SH-SY5Y (cell line): ENCODE measurements around the gene OR52K2.

Experiments used
- GATA2 ChIP-seq: IDR thresholded peaks from 2 replicates; pipeline ENCODE4 v1.6.1; 2011; ENCODE audit warnings: mild to moderate bottlenecking, low read depth, low read length
- GATA3 ChIP-seq: IDR thresholded peaks from 2 replicates; pipeline ENCODE4 v1.6.1; 2011; ENCODE audit warnings: low read depth, mild to moderate bottlenecking, low read length, moderate library complexity

- TF ChIP-seq GATA3, result no peak
- TF ChIP-seq GATA2, result no peak
Observed at GRCh38 chr11:4436411-4436810, 12.7 kb upstream of the OR52K2 start.
